GM21825 (cell line): Measurements from ENCODE around the gene ZNF609.
"Not testable (repeated sequence)": the region's sequence is repeated elsewhere in the genome, so short reads cannot be mapped to it uniquely, and the experiment has no call there.

Experiments
- ATAC-seq: cut with Tn5 transposase; IDR thresholded peaks from one replicate; pipeline ENCODE4 v1.9.1; 2021; ENCODE audit warnings: mild to moderate bottlenecking, moderate library complexity; ENCODE audit not compliant: unreplicated experiment

Gene ZNF609

DNA sequence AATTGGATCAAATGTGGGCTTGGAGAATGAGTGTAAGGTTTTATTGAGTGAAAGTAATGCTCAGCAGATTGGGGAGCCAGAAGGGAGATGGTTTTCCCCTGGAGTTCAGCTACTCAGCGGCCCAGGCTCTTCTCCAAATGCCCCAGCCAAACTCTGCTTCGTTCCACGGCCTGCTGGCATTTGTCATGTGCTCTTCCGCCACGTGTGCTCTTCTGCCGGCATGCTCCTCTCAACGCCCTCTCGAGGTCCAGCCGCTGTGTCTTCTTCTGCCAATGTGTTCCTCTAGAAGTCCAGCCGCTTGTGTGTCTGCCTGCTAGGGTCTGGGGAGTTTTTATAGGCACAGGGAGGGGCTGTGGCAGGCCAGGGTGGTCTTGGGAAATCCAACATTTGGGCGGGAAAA is 158.2 kb downstream of the ZNF609 start:
- ATAC-seq, result no peak

DNA sequence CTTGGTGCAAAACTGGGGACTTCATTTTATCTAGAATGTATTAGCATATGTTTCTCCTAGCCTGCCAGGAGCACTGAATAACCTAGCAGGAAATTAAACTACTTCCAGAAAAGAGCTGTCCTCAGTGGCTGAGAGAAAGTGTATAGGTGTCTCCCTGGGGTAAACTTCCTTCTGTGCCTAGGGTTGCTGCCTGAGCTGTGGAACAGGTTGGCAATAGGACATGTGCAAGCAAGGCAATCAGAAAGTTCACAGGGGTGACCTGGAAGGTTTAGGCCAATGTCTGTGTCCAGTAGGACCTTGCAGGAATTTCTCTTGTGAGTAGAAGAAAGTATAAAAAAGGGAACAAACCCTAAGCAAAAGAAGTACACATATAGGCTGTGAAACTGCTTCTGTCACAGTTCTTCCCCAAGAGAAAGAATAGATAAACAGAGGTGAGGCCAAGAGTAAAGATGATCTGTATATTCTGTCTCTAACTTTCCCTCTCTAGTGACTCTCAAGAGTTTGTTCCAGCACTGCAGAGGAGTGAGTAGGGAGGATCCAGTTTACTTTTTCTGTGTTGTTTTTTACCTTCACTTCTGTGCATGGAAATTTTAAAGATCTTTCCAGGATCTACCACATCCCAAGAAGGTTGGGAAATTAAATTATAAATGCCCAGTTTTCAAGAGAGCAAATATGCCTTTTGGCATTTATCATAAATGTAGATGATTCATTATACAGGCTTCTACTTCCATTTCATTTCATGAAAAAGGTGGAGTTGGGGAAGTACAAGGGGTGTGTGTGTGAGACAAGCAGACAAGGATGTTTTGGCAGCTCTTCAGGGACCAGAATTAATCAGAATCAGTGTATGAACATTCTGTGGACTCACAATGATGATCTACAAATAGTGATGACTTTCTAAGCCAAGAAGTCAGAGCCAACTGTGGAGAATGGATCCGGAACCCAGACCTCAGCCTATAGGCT is 159.8 kb downstream of the ZNF609 start:
- ATAC-seq, result no peak

DNA sequence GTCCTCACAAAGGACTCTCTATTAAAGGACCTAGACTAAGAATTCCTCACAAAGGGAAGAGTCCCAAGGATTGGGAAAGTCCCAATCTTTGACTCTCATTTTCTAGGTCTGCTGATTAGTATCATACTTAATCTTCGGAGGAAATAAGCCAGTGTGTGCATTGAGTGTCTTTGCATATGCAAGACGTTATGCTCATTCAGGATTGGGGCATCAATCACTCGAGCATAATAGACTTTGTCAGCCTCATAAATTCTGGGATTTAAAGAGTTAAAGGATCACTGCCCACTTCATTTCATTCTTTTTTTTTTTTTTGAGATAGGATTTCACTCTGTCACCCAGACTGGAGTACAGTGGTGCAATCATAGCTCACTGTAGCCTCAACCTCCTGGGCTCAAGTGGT is 160.7 kb downstream of the ZNF609 start:
- ATAC-seq, result no peak

DNA sequence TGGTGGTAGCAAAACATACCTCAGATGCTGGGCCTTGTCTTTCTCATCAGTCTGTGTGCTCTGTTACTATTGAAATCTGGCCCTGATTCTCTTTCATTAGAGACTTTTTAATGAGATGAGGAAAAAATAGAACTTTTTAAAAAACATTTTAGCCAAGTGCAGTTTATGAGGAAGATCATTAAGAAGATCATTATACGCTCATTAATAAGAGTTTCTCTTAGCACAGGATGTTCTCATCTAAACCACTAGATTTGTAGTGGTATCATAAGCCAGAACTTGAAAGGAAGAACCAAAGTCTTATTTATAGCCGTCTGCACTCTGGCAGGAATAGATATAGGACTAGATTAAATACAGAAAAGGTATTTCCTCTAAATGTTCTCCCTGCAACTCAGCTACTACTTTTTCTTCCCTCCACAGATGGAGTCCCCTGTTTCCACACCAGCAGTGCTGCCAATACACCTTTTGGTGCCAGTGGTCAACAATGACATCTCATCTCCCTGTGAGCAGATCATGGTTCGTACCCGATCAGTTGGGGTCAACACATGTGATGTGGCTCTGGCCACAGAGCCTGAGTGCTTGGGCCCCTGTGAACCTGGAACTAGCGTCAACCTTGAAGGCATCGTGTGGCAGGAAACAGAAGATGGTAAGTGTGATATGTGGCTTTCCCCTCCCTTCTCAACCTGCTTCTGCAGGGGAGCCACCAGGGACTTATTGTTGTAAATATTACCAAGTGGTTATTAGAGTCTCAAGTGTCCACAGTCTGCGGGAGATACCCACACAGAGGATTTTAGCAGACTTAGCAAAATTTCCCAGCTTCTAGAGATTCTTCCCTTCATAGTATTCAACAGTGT is 162.3 kb downstream of the ZNF609 start:
- ATAC-seq, result peak; percentile 58

DNA sequence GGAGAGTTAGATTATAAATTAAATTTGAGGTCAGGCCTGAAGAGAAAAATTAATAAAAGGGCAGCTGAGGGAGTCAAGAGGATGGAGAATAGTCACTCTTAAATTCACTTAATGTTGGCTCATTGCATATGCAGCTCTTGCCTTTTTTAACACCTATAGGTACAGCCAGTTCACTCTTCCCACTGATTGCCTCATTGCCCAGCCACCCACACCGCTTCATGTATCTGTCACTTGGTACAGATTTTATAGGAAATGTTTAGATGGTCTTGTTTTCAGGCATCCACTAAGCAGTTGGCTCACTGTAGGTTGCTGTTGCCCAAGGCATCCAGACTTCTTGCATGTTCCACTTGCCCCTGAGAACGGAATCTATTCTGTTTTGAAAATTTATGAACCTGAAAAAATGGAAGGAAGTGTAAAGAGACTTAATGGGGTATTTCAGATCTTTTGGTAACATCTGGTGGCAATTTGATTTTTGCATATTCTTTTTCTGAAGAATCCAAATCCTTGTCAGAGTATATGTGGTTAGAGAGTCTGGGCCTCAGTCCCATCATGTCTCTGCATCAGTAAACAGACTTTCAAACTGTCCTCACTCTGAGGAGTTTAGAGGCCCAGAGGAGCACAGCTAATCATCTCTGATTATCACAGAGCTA is 163.1 kb downstream of the ZNF609 start:
- ATAC-seq, result no peak

DNA sequence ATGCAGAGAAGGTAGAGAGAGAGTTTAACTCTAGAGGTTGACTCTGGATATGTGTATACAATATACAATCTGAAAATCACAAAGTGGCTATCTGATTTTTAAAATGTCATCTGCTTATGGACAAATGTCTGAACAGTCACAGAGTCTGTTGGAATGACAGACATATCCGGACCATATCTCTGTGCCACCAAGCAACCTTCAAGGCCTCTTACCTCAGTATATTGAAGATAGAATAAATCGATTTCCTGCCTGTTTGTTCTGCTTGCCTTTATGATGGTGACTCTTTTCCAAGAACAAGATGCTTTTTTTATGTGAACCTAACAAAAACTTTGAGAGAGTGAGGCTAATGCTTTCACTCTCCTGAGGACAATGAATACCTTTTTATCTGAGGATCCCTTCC is 163.9 kb downstream of the ZNF609 start:
- no peak for ATAC-seq

DNA sequence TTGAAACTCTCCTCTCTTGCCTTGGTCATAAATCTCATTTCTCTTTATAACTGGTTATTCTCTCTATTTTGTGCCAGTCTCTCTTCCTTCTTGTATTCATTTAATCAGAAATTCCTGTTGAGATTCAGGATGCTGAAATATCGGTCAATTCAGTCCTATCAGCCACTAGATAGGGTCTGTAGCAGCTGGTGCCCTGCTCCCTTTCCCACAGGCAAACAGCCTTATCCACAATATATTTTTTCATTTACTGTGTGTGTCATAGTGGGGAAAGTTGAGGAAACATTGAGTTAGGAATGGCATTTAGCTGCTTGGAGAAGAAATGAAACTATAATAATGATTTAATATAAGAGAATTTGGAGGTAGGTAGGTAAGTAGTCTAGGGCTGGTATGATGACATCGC is 168.7 kb downstream of the ZNF609 start:
- ATAC-seq, result no peak

DNA sequence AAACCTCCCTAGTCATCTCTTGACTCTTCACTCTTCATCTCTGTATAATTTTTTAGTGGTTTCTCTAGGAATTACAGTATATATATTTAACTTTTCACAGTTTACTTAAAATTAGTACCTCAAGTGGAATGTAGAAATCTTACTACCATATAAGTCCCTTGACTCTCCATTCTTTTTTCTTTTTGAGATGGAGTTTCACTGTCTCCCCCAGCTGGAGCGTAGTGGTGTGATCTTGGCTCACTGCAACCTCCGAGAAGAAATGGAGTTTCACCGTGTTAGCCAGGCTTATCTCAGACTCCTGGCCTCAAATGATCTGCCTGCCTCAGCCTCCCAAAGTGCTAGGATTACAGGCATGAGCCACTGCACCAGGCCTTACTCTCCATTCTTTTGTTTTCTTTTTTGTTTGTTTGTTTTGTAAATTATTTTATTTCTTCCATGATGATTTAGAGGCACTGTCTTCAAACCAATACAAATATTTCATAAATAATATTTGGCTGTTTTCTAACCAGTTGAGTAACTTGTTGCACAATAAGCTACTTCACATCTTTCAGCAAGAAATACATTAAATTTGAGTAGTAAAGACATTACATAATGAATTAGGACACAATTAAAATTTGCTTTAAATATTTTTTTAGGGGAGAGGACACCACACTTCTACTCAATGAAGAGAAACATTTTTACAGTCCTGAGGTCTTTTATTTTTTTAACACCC is 170.2 kb downstream of the ZNF609 start:
- ATAC-seq, result no peak

DNA sequence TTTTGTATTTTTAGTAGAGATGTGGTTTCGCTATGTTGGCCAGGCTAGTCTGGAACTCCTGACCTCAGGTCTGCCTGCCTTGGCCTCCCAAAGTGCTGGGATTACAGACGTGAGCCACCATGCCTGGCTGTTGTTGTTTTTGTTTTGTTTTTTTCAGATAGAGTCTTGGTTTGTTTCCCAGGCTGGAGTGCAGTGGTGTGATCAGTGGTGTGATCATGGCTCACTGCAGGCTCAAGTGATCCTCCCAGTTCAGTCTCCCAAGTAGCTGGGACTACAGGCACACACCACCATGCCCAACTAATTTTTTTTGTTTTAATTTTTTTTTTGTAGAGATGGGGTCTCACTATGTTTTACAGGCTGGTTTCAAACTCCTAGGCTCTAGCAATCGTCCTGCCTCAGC is 172.3 kb downstream of the ZNF609 start:
- not testable (repeated sequence) for ATAC-seq

DNA sequence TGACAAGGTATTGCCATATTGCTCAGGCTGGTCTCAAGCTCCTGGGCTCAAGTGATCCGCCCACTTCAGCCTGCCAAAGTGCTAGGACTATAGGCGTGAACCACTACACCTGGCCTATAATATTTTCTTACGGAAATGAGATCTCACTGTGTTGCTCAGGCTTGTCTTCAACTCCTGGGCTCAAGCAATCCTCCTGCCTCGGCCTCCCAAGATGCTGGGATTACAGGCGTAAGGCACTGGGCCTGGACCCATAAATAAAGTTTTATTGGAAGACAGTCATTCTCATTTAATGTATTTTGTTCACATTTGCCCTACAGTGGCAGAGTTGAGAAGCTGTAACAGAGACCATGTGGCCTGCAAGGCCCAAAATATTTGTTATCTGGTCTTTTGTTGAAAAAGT is 173.0 kb downstream of the ZNF609 start:
- ATAC-seq, result no peak

DNA sequence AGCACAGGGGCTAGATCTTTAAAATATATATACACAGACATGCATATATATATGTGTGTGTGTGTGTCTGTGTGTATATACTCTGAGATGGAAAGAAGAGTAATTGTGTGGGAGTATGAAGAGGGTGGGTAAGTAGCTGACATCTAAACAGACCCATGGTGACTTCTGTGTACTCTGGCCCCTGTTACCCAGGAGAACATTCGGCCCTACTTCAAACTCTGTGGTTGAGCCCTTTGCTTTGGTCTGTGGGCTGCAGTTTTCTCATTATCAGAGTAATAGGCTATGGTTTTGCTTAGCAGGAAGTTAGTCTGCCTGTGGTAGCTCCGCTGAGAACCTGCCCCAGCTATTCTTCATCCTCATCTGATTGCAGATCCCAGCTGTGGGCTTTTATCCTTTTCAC is 173.6 kb downstream of the ZNF609 start:
- ATAC-seq, result peak; percentile 59

DNA sequence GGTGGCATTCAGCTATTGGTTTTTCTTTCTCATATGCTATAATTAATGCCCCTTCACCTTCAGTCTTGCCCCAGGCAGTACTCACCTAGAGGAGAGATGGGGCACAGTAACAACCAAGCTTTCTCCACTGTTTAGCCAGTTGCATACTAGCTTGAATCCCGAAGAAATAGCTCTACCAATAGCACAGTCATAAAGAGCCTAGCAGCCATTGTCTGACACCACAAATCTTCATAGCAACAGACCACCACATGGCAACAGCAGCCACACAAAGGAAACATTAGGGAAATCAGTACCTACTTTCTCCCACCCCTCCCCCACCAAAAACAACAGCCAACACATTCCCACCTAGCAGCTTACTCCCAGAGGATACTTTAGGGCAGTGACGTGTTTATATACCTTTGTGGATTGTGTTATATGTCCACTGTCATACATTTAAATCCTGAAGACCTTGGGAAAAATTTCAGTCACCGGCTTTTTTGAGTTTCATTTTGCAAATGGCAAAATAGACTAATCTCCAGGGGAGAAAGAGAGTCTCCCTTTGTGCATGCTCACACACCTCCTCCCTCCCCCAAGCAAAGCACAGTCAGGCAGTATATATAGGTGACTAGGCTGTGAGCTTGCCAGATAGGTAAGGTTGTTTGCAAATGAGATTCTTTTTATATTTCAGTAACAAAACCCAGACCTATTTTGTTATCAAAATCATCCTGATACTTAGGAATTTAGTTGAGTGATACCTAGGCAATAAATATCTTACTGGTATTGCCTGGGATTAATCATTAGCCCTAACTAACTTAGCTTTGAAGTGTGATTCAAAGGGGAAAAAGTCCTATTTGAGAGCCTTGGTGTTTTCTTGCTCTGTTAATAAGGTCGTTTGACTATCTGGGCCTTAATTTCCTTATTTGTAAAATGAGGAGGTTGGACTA is 174.5 kb downstream of the ZNF609 start:
- peak; percentile 63 for ATAC-seq

DNA sequence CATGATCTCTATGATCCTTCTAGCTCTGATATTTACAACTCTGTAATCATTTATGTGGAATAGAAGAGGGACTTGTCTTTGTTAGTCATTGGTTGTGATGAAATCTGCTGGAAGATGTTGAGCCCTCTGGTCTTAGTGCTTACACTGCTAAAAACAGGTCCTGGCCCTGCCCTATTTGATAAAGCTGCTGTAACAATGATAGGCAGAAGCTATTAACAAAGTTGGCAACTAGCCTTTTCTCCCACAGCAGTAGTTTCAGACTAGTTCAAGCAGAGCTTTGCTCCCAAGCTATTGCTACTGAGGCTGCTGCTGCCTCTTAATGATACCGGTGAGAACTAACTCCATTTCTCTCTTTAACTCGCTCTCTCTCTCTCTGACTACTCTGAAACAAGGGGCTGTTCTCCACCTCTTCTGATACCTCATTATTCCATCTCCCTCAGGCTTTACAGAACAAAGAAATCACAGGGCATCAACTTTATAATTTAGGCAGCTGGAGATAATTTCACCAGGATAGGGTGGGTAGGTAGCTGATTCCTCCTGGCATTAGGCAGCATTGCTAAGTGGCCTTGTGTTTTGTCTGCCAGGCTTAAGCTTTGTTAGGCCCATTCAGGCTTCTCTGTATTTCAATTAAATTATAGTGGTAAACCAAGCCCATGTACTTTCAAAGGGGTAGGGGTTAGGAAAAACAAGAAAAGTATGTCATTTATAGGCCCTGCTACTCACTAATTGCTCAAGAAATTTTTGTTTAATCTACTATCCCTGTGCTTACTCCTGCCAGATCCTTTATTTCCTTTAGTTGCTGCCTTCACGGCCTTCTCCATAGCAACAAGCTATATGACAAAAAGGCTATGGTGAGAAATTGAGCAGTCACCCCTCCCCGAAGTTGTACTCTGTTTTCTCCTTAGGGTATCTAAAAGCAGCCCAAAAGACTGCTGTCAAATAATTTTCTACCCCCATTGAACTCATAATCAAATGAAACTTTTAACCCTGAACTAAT is 175.4 kb downstream of the ZNF609 start:
- ATAC-seq, result peak; percentile 4

DNA sequence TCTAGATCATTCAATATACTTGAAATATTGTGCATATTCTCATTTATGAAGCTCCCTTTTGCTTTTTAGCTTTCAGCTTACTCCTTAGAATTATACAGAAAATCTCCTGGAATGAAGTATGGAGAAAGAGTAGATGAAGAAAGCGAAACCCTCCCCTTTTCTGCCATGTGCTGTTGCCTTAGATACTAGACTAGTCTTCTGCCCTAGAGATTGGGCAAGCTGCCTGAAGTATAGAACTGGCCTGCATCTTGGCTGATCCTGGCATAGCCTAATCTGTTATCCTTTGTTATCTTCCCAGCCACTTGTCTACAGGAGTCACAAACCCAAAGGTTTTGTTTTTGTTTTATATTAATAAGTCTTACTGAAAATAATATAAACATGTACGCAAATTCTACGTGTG is 176.2 kb downstream of the ZNF609 start:
- ATAC-seq, result no peak

DNA sequence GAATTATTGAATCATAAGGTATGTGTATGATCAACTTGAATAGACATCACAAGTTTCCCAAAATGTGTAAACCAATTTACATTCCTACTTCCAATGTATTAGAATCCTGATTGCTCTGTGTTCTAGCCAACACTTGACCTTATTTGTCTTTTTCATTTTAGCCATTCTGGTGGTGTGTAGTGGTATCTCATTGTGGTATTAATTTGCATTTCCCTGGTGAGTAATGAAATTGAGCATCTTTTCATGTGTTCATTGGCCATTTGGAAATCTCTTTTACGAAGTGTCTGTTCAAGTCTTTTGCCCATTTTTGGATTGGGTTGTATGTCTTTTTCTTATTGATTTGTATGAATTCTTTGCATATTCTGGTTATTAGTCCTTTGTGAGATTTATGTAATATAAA is 177.0 kb downstream of the ZNF609 start:
- ATAC-seq, result no peak

DNA sequence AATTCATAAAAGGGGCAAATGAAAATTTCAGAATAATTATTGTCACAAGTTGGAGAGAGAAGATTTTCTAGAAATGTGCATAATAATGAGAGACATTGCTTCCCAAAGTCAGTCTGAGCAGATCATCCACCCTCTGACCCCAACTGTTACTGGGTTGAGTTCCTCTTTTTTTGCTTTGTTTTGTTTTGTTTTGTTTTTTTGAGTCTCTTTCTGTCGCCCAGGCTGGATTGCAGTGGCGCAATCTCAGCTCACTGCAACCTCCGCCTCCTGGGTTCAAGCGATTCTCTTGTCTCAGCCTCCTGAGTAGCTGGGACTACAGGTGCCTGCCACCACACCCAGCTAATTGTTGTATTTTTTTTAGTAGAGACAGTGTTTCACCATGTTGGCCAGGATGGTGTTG is 179.4 kb downstream of the ZNF609 start:
- ATAC-seq, result not testable (repeated sequence)

DNA sequence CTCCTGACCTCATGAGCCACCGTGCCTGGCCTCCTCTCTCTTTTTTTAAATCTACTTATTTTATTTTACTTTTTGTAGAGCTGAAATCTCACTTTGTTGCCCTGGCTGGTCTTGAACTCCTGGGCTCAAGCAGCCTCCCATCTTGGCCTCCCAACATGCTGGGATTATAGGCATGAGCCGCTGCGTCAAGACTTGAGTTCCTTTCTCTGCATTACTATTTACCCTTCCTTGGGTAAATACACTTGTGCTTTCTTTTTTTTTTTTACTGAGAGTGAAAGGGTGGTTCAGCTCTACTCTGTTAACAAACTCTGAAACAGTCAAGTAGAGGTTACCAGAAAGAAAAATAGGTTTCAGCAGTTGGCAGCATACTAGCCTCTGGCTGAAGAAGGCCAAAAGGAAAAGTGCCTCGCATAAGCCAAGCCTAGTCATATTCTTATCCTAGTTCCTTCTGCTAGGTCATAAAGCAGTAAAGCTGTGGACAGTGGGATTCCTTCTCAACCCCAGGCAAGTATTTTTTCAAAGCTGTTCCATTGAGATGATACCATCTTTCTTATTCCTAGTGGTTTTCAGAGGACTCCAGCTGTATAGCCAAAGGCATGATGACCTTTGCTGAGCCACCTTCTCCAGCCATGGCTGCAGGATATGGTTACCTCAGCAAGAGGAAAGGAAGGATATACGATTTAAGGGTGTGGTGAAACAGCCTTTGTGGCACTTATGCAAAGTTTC is 179.9 kb downstream of the ZNF609 start:
- no peak for ATAC-seq

DNA sequence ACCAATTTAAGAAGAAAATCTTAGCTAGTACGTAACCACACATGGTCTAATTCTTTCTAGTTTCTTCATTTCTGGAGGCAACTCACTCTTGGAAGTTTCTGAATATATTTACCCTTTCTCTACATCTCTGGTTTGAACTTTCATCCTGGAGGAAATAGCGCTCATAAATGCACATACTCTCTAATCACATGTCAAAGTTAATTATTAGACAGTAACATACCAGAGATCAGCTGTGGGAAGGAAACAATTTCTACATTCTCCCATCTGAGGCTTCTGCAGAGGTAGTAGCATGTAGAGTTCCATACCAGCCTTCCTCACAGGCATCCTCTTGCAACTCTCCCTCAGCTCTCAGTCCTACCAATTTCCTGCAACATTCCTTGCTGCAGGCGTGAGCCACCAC is 182.5 kb downstream of the ZNF609 start:
- ATAC-seq, result no peak
